Spleen (tissue), 7 donors: ENCODE results near the gene KREMEN2.

Experiments used
- POLR2A ChIP-seq, 3 donors: fragments of 450-650 bp; IDR thresholded peaks; one replicate each; pipeline ENCODE4 v1.5.1; 2017; ENCODE audit warnings: antibody characterized with exemption in 3 of 3, mild to moderate bottlenecking in 1 of 3
- POLR2AphosphoS5 ChIP-seq, 3 donors: sonication (generic); formaldehyde crosslinking; IDR thresholded peaks; one replicate each; pipeline ENCODE4 v1.5.1; 2017; ENCODE audit warnings: antibody characterized with exemption in 3 of 3
- TF ChIP-seq, protein P1 (sequence below), 11 experiments: fragments of 200-600 bp in 7 of 11; fragments of 450-650 bp in 4 of 11; sonication (generic) in 4 of 11; IDR thresholded peaks in 8 of 11; conservative IDR thresholded peaks in 3 of 11; 1 replicate in 7 of 11; 2 replicates in 4 of 11; pipeline versions ENCODE4 v1.4.0 to v1.8.0; 2016 to 2021; ENCODE audit warnings: antibody characterized with exemption in 11 of 11, inconsistent platforms in 4 of 11, mild to moderate bottlenecking in 1 of 11
- donor health status: DM: no; HTN: no; CAD: no; lungs with moderate emphysema.
- donor health status: DM: no; HTN: no; CAD: no.
- donor health status: DM: no; HTN: no; CAD: no.

DNA sequence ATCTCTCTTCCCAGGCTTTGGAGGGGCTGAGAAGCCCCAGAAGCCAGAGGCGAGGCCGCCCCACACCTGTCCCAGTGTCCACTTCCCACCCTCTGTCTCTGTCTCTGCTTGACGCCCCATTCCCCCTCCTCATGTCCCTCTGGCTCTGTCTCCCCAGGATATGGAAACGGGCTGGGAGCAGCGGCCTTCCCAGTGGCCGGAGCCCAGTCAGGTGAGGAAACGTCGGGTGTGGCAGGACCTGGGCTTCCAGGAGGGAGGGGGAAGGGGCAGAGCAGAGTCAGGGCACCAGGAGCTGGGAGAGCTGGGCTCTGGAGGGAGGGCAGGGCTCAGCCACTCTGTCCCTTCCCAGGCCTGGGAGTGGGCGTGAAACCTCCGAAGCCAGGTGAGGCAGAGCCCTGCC lies 26.8 kb downstream of the KREMEN2 start:
- TF ChIP-seq, protein P1, sequence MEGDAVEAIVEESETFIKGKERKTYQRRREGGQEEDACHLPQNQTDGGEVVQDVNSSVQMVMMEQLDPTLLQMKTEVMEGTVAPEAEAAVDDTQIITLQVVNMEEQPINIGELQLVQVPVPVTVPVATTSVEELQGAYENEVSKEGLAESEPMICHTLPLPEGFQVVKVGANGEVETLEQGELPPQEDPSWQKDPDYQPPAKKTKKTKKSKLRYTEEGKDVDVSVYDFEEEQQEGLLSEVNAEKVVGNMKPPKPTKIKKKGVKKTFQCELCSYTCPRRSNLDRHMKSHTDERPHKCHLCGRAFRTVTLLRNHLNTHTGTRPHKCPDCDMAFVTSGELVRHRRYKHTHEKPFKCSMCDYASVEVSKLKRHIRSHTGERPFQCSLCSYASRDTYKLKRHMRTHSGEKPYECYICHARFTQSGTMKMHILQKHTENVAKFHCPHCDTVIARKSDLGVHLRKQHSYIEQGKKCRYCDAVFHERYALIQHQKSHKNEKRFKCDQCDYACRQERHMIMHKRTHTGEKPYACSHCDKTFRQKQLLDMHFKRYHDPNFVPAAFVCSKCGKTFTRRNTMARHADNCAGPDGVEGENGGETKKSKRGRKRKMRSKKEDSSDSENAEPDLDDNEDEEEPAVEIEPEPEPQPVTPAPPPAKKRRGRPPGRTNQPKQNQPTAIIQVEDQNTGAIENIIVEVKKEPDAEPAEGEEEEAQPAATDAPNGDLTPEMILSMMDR (IDR thresholded peaks at IDR 0.05 in 8 of 11, conservative IDR thresholded peaks at IDR 0.05 in 3 of 11): no peak
- TF ChIP-seq POLR2A (IDR thresholded peaks at IDR 0.05) (no peak), POLR2AphosphoS5 (IDR thresholded peaks at IDR 0.05) (no peak)
